ENCODE data around the gene BOD1L1. TPM values are rescaled to one million over a fixed set of nuclear protein-coding genes. Genes with fewer than 3 reads are reported as not detected.

The BOD1L1 gene
- total and polyA plus RNA-seq, 2 experiments from 2014 or later = 11.9 to 29.1 TPM

DNA sequence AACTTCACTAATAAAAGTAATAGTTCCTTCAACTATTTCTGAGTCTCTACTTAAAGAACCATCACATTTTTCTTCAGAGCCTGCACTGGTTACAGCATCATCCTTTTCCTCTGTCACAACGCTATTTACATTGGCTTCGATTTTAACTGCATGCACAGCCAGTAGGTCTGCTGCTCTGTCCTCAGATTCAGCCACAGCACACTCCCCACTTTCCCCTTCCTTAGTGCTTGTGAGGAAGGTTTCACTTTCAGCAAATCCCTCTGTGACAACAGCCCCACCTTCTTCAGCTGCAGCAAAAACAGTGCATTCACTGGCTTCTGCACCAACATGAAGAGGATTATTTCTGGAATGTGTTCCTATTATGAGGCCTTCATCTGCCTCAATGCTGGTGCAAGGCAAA is 25.7 kb downstream of the BOD1L1 start:
- no peaks in the 10 kb centered on the region for H3K9me2 ChIP-seq (replicated peaks; ENCODE audit: insufficient read depth)
- H3K9me3 ChIP-seq (ENCODE audit: low read depth) = no peaks in the 10 kb centered on the region
- H3K4me3 ChIP-seq = no peak overlapping the region
- 98% methylated on average over 2 of the region's 2 CpGs for WGBS (ENCODE audit: low lambda C conversion rate, missing lambda C conversion rate)
- DNase-seq (ENCODE audit: low spot score) = no peak
- H3K36me3 ChIP-seq (replicated peaks; ENCODE audit: insufficient read depth, low read depth) = peaks cover 3% of the 10 kb centered on the region
- no peaks in the 10 kb centered on the region for H3K4me1 ChIP-seq (ENCODE audit: insufficient read depth)
- TF ChIP-seq EZH2 (IDR thresholded peaks at IDR 0.05; ENCODE audit: borderline replicate concordance) (no peak), EZH2phosphoT487 (IDR thresholded peaks at IDR 0.05; ENCODE audit: low read depth, severe bottlenecking, unreplicated experiment) (no peak)
- TF ChIP-seq, protein P1, sequence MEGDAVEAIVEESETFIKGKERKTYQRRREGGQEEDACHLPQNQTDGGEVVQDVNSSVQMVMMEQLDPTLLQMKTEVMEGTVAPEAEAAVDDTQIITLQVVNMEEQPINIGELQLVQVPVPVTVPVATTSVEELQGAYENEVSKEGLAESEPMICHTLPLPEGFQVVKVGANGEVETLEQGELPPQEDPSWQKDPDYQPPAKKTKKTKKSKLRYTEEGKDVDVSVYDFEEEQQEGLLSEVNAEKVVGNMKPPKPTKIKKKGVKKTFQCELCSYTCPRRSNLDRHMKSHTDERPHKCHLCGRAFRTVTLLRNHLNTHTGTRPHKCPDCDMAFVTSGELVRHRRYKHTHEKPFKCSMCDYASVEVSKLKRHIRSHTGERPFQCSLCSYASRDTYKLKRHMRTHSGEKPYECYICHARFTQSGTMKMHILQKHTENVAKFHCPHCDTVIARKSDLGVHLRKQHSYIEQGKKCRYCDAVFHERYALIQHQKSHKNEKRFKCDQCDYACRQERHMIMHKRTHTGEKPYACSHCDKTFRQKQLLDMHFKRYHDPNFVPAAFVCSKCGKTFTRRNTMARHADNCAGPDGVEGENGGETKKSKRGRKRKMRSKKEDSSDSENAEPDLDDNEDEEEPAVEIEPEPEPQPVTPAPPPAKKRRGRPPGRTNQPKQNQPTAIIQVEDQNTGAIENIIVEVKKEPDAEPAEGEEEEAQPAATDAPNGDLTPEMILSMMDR (IDR thresholded peaks at IDR 0.05; ENCODE audit: poor library complexity) = no peak
- H3K79me2 ChIP-seq = no peaks in the 10 kb centered on the region
- no peak overlapping the region for H3K27ac ChIP-seq
- no peak overlapping the region for H3K4me2 ChIP-seq
- no peaks in the 10 kb centered on the region for H3K27me3 ChIP-seq
- no peak overlapping the region for H2AFZ ChIP-seq
- H4K20me1 ChIP-seq (ENCODE audit: insufficient read depth, poor library complexity, severe bottlenecking) = no peaks in the 10 kb centered on the region

DNA sequence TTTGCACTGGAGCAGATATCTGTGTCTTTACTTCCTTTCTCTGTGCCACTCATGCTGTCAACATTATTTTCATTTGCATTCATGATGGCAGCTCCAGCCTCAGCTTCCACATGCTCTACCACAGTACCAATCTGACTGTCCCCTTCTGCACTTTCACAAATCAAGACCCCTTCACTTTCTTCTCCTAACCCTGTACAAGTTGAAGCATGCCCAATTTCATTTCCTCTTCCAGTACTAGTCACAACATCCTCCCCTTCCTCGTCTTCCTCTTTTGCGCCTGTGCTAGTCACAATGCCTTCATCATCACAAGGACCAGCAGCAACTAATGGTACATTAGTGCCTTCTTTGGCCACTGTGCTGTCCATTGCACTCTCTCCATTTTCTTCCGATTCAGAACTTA is 26.5 kb downstream of the BOD1L1 start:
- TF ChIP-seq EZH2phosphoT487 (IDR thresholded peaks at IDR 0.05; ENCODE audit: low read depth, severe bottlenecking, unreplicated experiment) = no peak
- TF ChIP-seq EZH2 (IDR thresholded peaks at IDR 0.05; ENCODE audit: borderline replicate concordance) = no peak
- TF ChIP-seq, protein P1 (IDR thresholded peaks at IDR 0.05; ENCODE audit: poor library complexity) = no peak

DNA sequence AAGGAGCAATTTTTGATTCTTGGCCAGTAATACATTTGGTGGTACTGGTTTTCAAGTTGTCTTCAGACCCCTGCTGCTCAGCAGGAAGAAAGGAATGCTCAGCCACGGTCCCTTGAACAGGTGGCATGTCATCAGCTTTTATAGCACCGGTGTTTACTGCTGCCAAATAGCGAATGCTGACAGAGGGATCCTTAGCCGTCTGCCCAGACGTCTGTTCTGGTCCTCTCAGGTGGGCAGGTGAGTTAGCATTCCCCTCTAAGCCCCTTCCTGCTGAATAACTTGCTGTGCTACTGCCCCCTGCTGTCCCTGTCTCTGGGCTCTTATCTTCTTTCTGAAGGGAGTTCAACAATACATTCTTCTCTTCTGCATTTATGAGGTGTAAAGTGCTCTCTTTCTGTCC is 28.4 kb downstream of the BOD1L1 start:
- no peak overlapping the region for H3K4me3 ChIP-seq
- H2AFZ ChIP-seq = no peak overlapping the region
- no peaks in the 10 kb centered on the region for H3K9me2 ChIP-seq (replicated peaks; ENCODE audit: insufficient read depth)
- no peaks in the 10 kb centered on the region for H4K20me1 ChIP-seq (ENCODE audit: insufficient read depth, poor library complexity, severe bottlenecking)
- H3K27ac ChIP-seq = no peak overlapping the region
- H3K79me2 ChIP-seq = no peaks in the 10 kb centered on the region
- no peak overlapping the region for H3K4me2 ChIP-seq
- H3K4me1 ChIP-seq (ENCODE audit: insufficient read depth) = no peaks in the 10 kb centered on the region
- H3K36me3 ChIP-seq (replicated peaks; ENCODE audit: insufficient read depth, low read depth) = peaks cover 3% of the 10 kb centered on the region
- TF ChIP-seq EZH2phosphoT487 (IDR thresholded peaks at IDR 0.05; ENCODE audit: low read depth, severe bottlenecking, unreplicated experiment) (no peak), EZH2 (IDR thresholded peaks at IDR 0.05; ENCODE audit: borderline replicate concordance) (no peak)
- TF ChIP-seq, protein P1 (IDR thresholded peaks at IDR 0.05; ENCODE audit: poor library complexity) = no peak
- H3K27me3 ChIP-seq = no peaks in the 10 kb centered on the region
- H3K9me3 ChIP-seq (ENCODE audit: low read depth) = no peaks in the 10 kb centered on the region
- 64% methylated on average over 5 of the region's 5 CpGs for WGBS (ENCODE audit: low lambda C conversion rate, missing lambda C conversion rate)
- DNase-seq (ENCODE audit: low spot score) = no peak

More for the DNA sequence above, 26.5 kb downstream of the BOD1L1 start:
- no peak overlapping the region for H3K4me3 ChIP-seq
- H3K9me2 ChIP-seq (replicated peaks; ENCODE audit: insufficient read depth) = no peaks in the 10 kb centered on the region
- no peaks in the 10 kb centered on the region for H3K4me1 ChIP-seq (ENCODE audit: insufficient read depth)
- H3K36me3 ChIP-seq (replicated peaks; ENCODE audit: insufficient read depth, low read depth) = peaks cover 3% of the 10 kb centered on the region
- H4K20me1 ChIP-seq (ENCODE audit: insufficient read depth, poor library complexity, severe bottlenecking) = no peaks in the 10 kb centered on the region
- H3K27me3 ChIP-seq = no peaks in the 10 kb centered on the region
- H3K79me2 ChIP-seq = no peaks in the 10 kb centered on the region
- 100% methylated on average over 3 of the region's 3 CpGs for WGBS (ENCODE audit: low lambda C conversion rate, missing lambda C conversion rate)
- no peaks in the 10 kb centered on the region for H3K9me3 ChIP-seq (ENCODE audit: low read depth)
- no peak overlapping the region for H2AFZ ChIP-seq
- no peak overlapping the region for H3K4me2 ChIP-seq
- no peak overlapping the region for H3K27ac ChIP-seq
- no peak for DNase-seq (ENCODE audit: low spot score)

DNA sequence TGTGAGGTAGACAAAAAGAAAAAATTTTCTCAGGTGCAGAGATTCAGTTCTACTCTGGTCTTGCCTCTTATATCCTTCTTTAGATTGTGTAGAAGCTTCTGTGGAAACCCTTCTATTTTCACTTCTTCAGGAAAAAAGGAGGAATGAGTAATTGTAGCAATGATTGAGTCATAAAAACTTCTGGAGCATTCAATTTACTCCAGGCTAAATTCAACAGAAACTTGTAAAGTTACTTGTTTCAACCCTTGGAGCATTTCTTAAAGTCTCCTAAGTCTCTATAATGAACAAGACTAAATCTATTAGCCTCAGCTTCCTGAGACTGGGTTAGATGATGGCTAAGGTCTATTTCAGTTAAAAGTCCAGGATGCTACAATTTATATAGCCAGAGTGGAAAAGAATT is 29.9 kb downstream of the BOD1L1 start:
- no peak for DNase-seq (ENCODE audit: low spot score)

More for the DNA sequence above, 29.9 kb downstream of the BOD1L1 start:
- H3K4me3 ChIP-seq = no peak overlapping the region
- no peak overlapping the region for H3K4me2 ChIP-seq
- H3K9me2 ChIP-seq (replicated peaks; ENCODE audit: insufficient read depth) = no peaks in the 10 kb centered on the region
- H3K4me1 ChIP-seq (ENCODE audit: insufficient read depth) = no peaks in the 10 kb centered on the region
- no peaks in the 10 kb centered on the region for H4K20me1 ChIP-seq (ENCODE audit: insufficient read depth, poor library complexity, severe bottlenecking)
- no peak overlapping the region for H3K27ac ChIP-seq
- no peaks in the 10 kb centered on the region for H3K27me3 ChIP-seq
- peaks cover 3% of the 10 kb centered on the region for H3K36me3 ChIP-seq (replicated peaks; ENCODE audit: insufficient read depth, low read depth)
- TF ChIP-seq EZH2 (IDR thresholded peaks at IDR 0.05; ENCODE audit: borderline replicate concordance) (no peak), EZH2phosphoT487 (IDR thresholded peaks at IDR 0.05; ENCODE audit: low read depth, severe bottlenecking, unreplicated experiment) (no peak)
- TF ChIP-seq, protein P1 (IDR thresholded peaks at IDR 0.05; ENCODE audit: poor library complexity) = no peak
- no peaks in the 10 kb centered on the region for H3K79me2 ChIP-seq
- no peak overlapping the region for H2AFZ ChIP-seq
- H3K9me3 ChIP-seq (ENCODE audit: low read depth) = no peaks in the 10 kb centered on the region
